ENCODE data around the gene ETAA1. TPM values are rescaled to one million over a fixed set of nuclear protein-coding genes. Genes with fewer than 3 reads are reported as not detected.

ETAA1 gene
- total and polyA plus RNA-seq, 2 of the 13 experiments (the other 11 are each of a cell fraction or from before 2014, with no cell fraction given) = 9.1 to 16.2 TPM

GRCh38 chr2:67397143-67397986, at the start of gene ETAA1 (continued):
- no peak for TF ChIP-seq DMTF1 (CRISPR knock-in tag; IDR thresholded peaks at IDR 0.05)
- peak; percentile 22; the same call in 1 of the 2 replicates for TF ChIP-seq ZNF460 (CRISPR knock-in tag; IDR thresholded peaks at IDR 0.05; ENCODE audit: borderline replicate concordance)
- peak; percentile 72; the same call in 1 of the 2 replicates for TF ChIP-seq ZNF614 (CRISPR knock-in tag; IDR thresholded peaks at IDR 0.05; ENCODE audit: borderline replicate concordance)
- peak; percentile 74 for TF ChIP-seq HDAC1 (CRISPR knock-in tag; IDR thresholded peaks at IDR 0.05)
- TF ChIP-seq ZNF292 (CRISPR knock-in tag; IDR thresholded peaks at IDR 0.05; ENCODE audit: borderline replicate concordance, low read depth) = peak; percentile 37; the same call in 1 of the 2 replicates
- TF ChIP-seq HMG20B (CRISPR knock-in tag; conservative IDR thresholded peaks at IDR 0.05) = no peak
- no peak for TF ChIP-seq CREB1 (IDR thresholded peaks at IDR 0.05)
- TF ChIP-seq CREB1 (CRISPR knock-in tag; IDR thresholded peaks at IDR 0.05) = peak; percentile 77
- TF ChIP-seq RFXANK (CRISPR knock-in tag; IDR thresholded peaks at IDR 0.05) = peak; percentile 51; the same call in 1 of the 2 replicates
- TF ChIP-seq ZNF569 (CRISPR knock-in tag; IDR thresholded peaks at IDR 0.05; ENCODE audit: borderline replicate concordance) = no peak
- TF ChIP-seq THAP11 (CRISPR knock-in tag; IDR thresholded peaks at IDR 0.05) = peak; percentile 80
- no peak for TF ChIP-seq PRDM15 (CRISPR knock-in tag; IDR thresholded peaks at IDR 0.05)
- TF ChIP-seq GRHL1 (CRISPR knock-in tag; conservative IDR thresholded peaks at IDR 0.05) = no peak
- no peak for TF ChIP-seq KDM4B (CRISPR knock-in tag; IDR thresholded peaks at IDR 0.05)
- peak; percentile 73; the same call in 1 of the 2 replicates for TF ChIP-seq DMAP1 (CRISPR knock-in tag; IDR thresholded peaks at IDR 0.05)
- TF ChIP-seq ZNF574 (CRISPR knock-in tag; IDR thresholded peaks at IDR 0.05) = peak; percentile 89
- TF ChIP-seq ZSCAN30 (CRISPR knock-in tag; IDR thresholded peaks at IDR 0.05) = no peak; the same call in 1 of the 2 replicates
- TF ChIP-seq ZNF367 (CRISPR knock-in tag; IDR thresholded peaks at IDR 0.05; ENCODE audit: borderline replicate concordance) = no peak

All from HepG2 (cell line).